HL-60/S4 treated with retinoic acid at 250 ng/mL for 4 days and 3 days (cell line): Measurements from ENCODE around the gene USH1C.

Experiments
- in situ Hi-C: fragments of 300-500 bp; cut with MboI; formaldehyde crosslinking; loops from 2 replicates; pipeline ENCODE4 v1.7.0; 2022; ENCODE audit warnings: low sequenced_read_pairs

USH1C gene

GRCh38 chr11:17550450-17551346 lies 6.5 kb upstream of the USH1C start:
- in situ Hi-C loops: no loop called here

- in situ Hi-C loops: no loop called here
Observed at GRCh38 chr11:17548444-17548843, 4.2 kb upstream of the USH1C start.

GRCh38 chr11:17547932-17548331 lies 3.7 kb upstream of the USH1C start:
- in situ Hi-C loops: no loop called here

- in situ Hi-C loops: no loop called here
Observed at GRCh38 chr11:17547051-17547577, 2.9 kb upstream of the USH1C start, which contains the start of gene OTOG. OTOG (plus strand) TSS chr11:17547259; CDS start chr11:17547373, 114 bp downstream.

- in situ Hi-C loops: no loop called here
Observed at GRCh38 chr11:17546240-17546639, 2.0 kb upstream of the USH1C start.

GRCh38 chr11:17543574-17544180 lies 539 bp downstream of the USH1C start:
- in situ Hi-C loops: no loop called here

- in situ Hi-C loops: no loop called here
Observed at GRCh38 chr11:17543041-17543440, 1.2 kb downstream of the USH1C start.

GRCh38 chr11:17542249-17542648 lies 2.0 kb downstream of the USH1C start:
- in situ Hi-C loops: no loop called here

- in situ Hi-C loops: no loop called here
Observed at GRCh38 chr11:17541330-17541885, 2.8 kb downstream of the USH1C start.

- in situ Hi-C loops: no loop called here
Observed at GRCh38 chr11:17540807-17541206, 3.4 kb downstream of the USH1C start.

GRCh38 chr11:17538731-17539130 lies 5.5 kb downstream of the USH1C start:
- in situ Hi-C loops: no loop called here

- in situ Hi-C loops: no loop called here
Observed at GRCh38 chr11:17538054-17538453, 6.2 kb downstream of the USH1C start.

GRCh38 chr11:17537261-17537660 lies 7.0 kb downstream of the USH1C start:
- in situ Hi-C loops: no loop called here

- in situ Hi-C loops: no loop called here
Observed at GRCh38 chr11:17535488-17535887, 8.7 kb downstream of the USH1C start.

- in situ Hi-C loops: no loop called here
Observed at GRCh38 chr11:17533778-17534415, 10.3 kb downstream of the USH1C start.

GRCh38 chr11:17533341-17533740 lies 10.9 kb downstream of the USH1C start:
- in situ Hi-C loops: no loop called here

GRCh38 chr11:17532784-17533183 lies 11.4 kb downstream of the USH1C start:
- in situ Hi-C loops: no loop called here

- in situ Hi-C loops: no loop called here
Observed at GRCh38 chr11:17531636-17532113, 12.5 kb downstream of the USH1C start.

- in situ Hi-C loops: no loop called here
Observed at GRCh38 chr11:17531071-17531600, 13.1 kb downstream of the USH1C start.

GRCh38 chr11:17529844-17530185 lies 14.4 kb downstream of the USH1C start:
- in situ Hi-C loops: no loop called here
